Measurements from ENCODE around the gene AMIGO1.

AMIGO1 gene

GRCh38 chr1:109509176-109510134 is at the start of gene AMIGO1:
TSS of gene AMIGO1 (minus strand) at chr1:109509727. CDS start at chr1:109508912, 815 bp downstream.
- DNase-seq (ENCODE audit: low read depth): no peak

- no peak for DNase-seq (ENCODE audit: low read depth)
Measured at GRCh38 chr1:109557520-109557919, 48.0 kb upstream of the AMIGO1 start.

GRCh38 chr1:109556563-109556962 is 47.0 kb upstream of the AMIGO1 start:
- no peak for DNase-seq (ENCODE audit: low read depth)

GRCh38 chr1:109548321-109549267 is 39.1 kb upstream of the AMIGO1 start, which contains the start of gene GNAI3:
TSS of gene GNAI3 (plus strand) at chr1:109548615. CDS start at chr1:109548721, 106 bp downstream.
- peak; percentile 88 for DNase-seq (ENCODE audit: low read depth)

- no peak for DNase-seq (ENCODE audit: low read depth)
Measured at GRCh38 chr1:109547463-109548320, 38.2 kb upstream of the AMIGO1 start.

GRCh38 chr1:109546311-109547109 is 37.0 kb upstream of the AMIGO1 start:
- peak; percentile 87 for DNase-seq (ENCODE audit: low read depth)

- no peak for DNase-seq (ENCODE audit: low read depth)
Measured at GRCh38 chr1:109543988-109544735, 34.6 kb upstream of the AMIGO1 start.

GRCh38 chr1:109543283-109543987 is 33.9 kb upstream of the AMIGO1 start:
- no peak for DNase-seq (ENCODE audit: low read depth)

- DNase-seq (ENCODE audit: low read depth): no peak
Measured at GRCh38 chr1:109542657-109543056, 33.1 kb upstream of the AMIGO1 start.

- no peak for DNase-seq (ENCODE audit: low read depth)
Measured at GRCh38 chr1:109541102-109541501, 31.6 kb upstream of the AMIGO1 start.

- DNase-seq (ENCODE audit: low read depth): no peak
Measured at GRCh38 chr1:109539676-109540075, 30.1 kb upstream of the AMIGO1 start, which contains the start of gene GPR61. TSS of gene GPR61 (plus strand) at chr1:109539872. CDS start at chr1:109543023, 3,151 bp downstream.

- DNase-seq (ENCODE audit: low read depth): no peak
Measured at GRCh38 chr1:109538827-109539555, 29.5 kb upstream of the AMIGO1 start.

GRCh38 chr1:109537450-109538178 is 28.1 kb upstream of the AMIGO1 start:
- DNase-seq (ENCODE audit: low read depth): no peak

GRCh38 chr1:109535971-109536491 is 26.5 kb upstream of the AMIGO1 start:
- DNase-seq (ENCODE audit: low read depth): no peak

GRCh38 chr1:109535481-109535880 is 26.0 kb upstream of the AMIGO1 start:
- no peak for DNase-seq (ENCODE audit: low read depth)

GRCh38 chr1:109534307-109534858 is 24.9 kb upstream of the AMIGO1 start:
- DNase-seq (ENCODE audit: low read depth): no peak
